Endothelial cell of umbilical vein (primary cell): ENCODE measurements around the gene PYY. TPM values are rescaled to one million over a fixed set of nuclear protein-coding genes. Genes with fewer than 3 reads are reported as not detected.

Experiments
- BruUV-seq: library from RNA; stranded (reverse); fragments of 400-500 nt; replicated peaks from 2 replicates; lab custom pipeline; 2021; lab: Mats Ljungman, UMichigan
- CTCF ChIA-PET: fragments of 300-600, 350-600 bp; sonication (Branson Sonifier 250); formaldehyde crosslinking; loops from one replicate; lab custom pipeline; 2021; ENCODE audit warnings: antibody characterized with exemption, inconsistent platforms; lab: Charles Lee
- POLR2A ChIA-PET: fragments of 300-600, 350-600 bp; sonication (Branson Sonifier 250); formaldehyde crosslinking; loops from one replicate; lab custom pipeline; 2021; ENCODE audit warnings: antibody characterized with exemption, inconsistent platforms; lab: Charles Lee
- DNase-seq: peaks from one replicate; pipeline ENCODE4 v3.0.0-alpha.2; 2011; ENCODE audit warnings: low read depth, low spot score
- FAIRE-seq: peaks from 2 replicates; lab custom pipeline; 2011; peaks lifted over from hg19 to GRCh38; lab: Jason Lieb, UNC
- H2AFZ ChIP-seq: 2 replicates; pipeline ENCODE4 v1.6.0; 2012; ENCODE audit warnings: low read depth, low read length, control low read depth, inconsistent platforms
- H3K27ac ChIP-seq: 2 replicates; pipeline ENCODE4 v1.5.1; 2011; ENCODE audit warnings: low read depth, mild to moderate bottlenecking, control low read depth, low read length, moderate library complexity; ENCODE audit not compliant: insufficient read depth
- H3K27me3 ChIP-seq, 2 experiments: 2 replicates each; pipeline versions ENCODE4 v1.6.0 to v1.6.1; 2011; ENCODE audit warnings: low read length in 2 of 2, mixed read lengths in 1 of 2; ENCODE audit not compliant: control insufficient read depth in 2 of 2, insufficient read depth in 2 of 2
- H3K36me3 ChIP-seq, 2 experiments: 2 replicates in 1 of 2; 3 replicates in 1 of 2; pipeline ENCODE4 v1.5.1; 2011; ENCODE audit warnings: low read length in 2 of 2, mild to moderate bottlenecking in 1 of 2, moderate library complexity in 1 of 2; ENCODE audit not compliant: control insufficient read depth in 2 of 2, insufficient read depth in 2 of 2; ENCODE audit errors: extremely low read depth in 1 of 2
- H3K4me1 ChIP-seq: 3 replicates; pipeline ENCODE4 v1.5.1; 2011; ENCODE audit warnings: mild to moderate bottlenecking, low read length; ENCODE audit not compliant: control insufficient read depth, insufficient read depth; ENCODE audit errors: extremely low read depth
- H3K4me2 ChIP-seq: 2 replicates; pipeline ENCODE4 v1.6.1; 2011; ENCODE audit warnings: low read length, control low read depth, mixed read lengths; ENCODE audit not compliant: insufficient read depth
- H3K4me3 ChIP-seq, 3 experiments: fragments of 200-600 bp in 1 of 3; sonication (generic), shearing (Covaris generic) in 1 of 3; replicated peaks in 1 of 3; 2 replicates each; pipeline ENCODE4 v1.5.1; 2011 to 2016; ENCODE audit warnings: control low read depth in 3 of 3, low read length in 3 of 3, mild to moderate bottlenecking in 2 of 3, inconsistent platforms in 1 of 3, low read depth in 1 of 3, moderate library complexity in 1 of 3; ENCODE audit not compliant: insufficient read depth in 1 of 3
- H3K79me2 ChIP-seq: 2 replicates; pipeline ENCODE4 v1.6.0; 2012; ENCODE audit warnings: low read length, inconsistent platforms; ENCODE audit not compliant: control insufficient read depth, insufficient read depth
- H3K9ac ChIP-seq: replicated peaks from 2 replicates; pipeline ENCODE3; 2011; ENCODE audit warnings: low read length, control low read depth; ENCODE audit not compliant: insufficient read depth; ENCODE audit errors: extremely low read depth
- H3K9me1 ChIP-seq: replicated peaks from 3 replicates; pipeline ENCODE4 v1.6.0; 2011; ENCODE audit warnings: mild to moderate bottlenecking, low read length; ENCODE audit not compliant: control insufficient read depth, insufficient read depth; ENCODE audit errors: extremely low read depth
- H3K9me3 ChIP-seq: replicated peaks from 2 replicates; pipeline ENCODE4 v1.5.1; 2012; ENCODE audit warnings: low read length, inconsistent platforms; ENCODE audit not compliant: control insufficient read depth, insufficient read depth
- H4K20me1 ChIP-seq: replicated peaks from 2 replicates; pipeline ENCODE3; 2011; ENCODE audit warnings: mild to moderate bottlenecking, low read length; ENCODE audit not compliant: control insufficient read depth, insufficient read depth; ENCODE audit errors: extremely low read depth
- CTCF ChIP-seq, 2 donors: IDR thresholded peaks; 1 replicate in 1 of 2; 2 replicates in 1 of 2; pipeline ENCODE4 v1.5.1; 2011; ENCODE audit warnings: low read length in 2 of 2, mild to moderate bottlenecking in 2 of 2, moderate library complexity in 2 of 2, control low read depth in 1 of 2, inconsistent platforms in 1 of 2, low read depth in 1 of 2; ENCODE audit not compliant: insufficient read depth in 1 of 2; ENCODE audit errors: extremely low read depth in 1 of 2
- JUN ChIP-seq: IDR thresholded peaks from 2 replicates; pipeline ENCODE4 v1.6.1; 2011; ENCODE audit warnings: borderline replicate concordance, low read depth; ENCODE audit not compliant: insufficient read length, insufficient read depth
- MYC ChIP-seq: IDR thresholded peaks from one replicate; pipeline ENCODE4 v1.6.1; 2011; ENCODE audit warnings: mild to moderate bottlenecking, low read depth, low read length
- POLR2A ChIP-seq: IDR thresholded peaks from 2 replicates; pipeline ENCODE4 v1.6.1; 2012; ENCODE audit warnings: low read depth, mild to moderate bottlenecking, control low read depth, low read length
- POLR2AphosphoS5 ChIP-seq: IDR thresholded peaks from 2 replicates; pipeline ENCODE4 v1.6.1; 2012; ENCODE audit warnings: low read depth, mild to moderate bottlenecking, control low read depth, low read length, moderate library complexity; ENCODE audit not compliant: insufficient read depth
- dilution Hi-C: fragments of 300-500 bp; cut with MboI; formaldehyde crosslinking; loops from one replicate; pipeline ENCODE4 v1.15.0; 2019; ENCODE audit warnings: low sequenced_read_pairs; ENCODE audit not compliant: extremely low pct_ligation_motif_present
- intact Hi-C: fragments of 100-400 bp; cut with micrococcal nuclease; formaldehyde crosslinking; loops from one replicate; pipeline ENCODE4 v1.10.0; 2022
- polyA plus RNA-seq, 4 experiments: library from polyadenylated mRNA; depleted of rRNA in 3 of 4; stranded (reverse) in 3 of 4; unstranded in 1 of 4; fragments of >200 nt; gene quantifications; 2 replicates each; pipeline versions ENCODE4 v1.2.1 to v1.2.3, GENCODE V29; 2011 to 2012; ENCODE audit warnings: missing spikeins in 1 of 4
- total RNA-seq: library from RNA; stranded (reverse); gene quantifications from 2 replicates; pipeline ENCODE4 v1.2.3, GENCODE V29; 2021

The PYY gene
- total and polyA plus RNA-seq, 2 donors (not counting 3 experiments of a cell fraction or from before 2014, with no cell fraction given): not detected

GRCh38 chr17:43907998-43908721, 45.6 kb downstream of the PYY start:
- BruUV-seq: no TSS peak
- Histone ChIP-seq H3K4me1 (peaks cover 3% of the 10 kb centered on the region), H4K20me1 (no peaks in the 10 kb centered on the region), H3K9me3 (no peaks in the 10 kb centered on the region), H3K4me3 (no peak overlapping the region), H3K9me1 (no peaks in the 10 kb centered on the region), H2AFZ (no peak overlapping the region), H3K27ac (no peak overlapping the region), H3K79me2 (no peaks in the 10 kb centered on the region), H3K9ac (no peak overlapping the region), H3K36me3 (no peaks in the 10 kb centered on the region), H3K4me2 (peak overlapping the region; percentile 23), H3K27me3 (peaks cover 45 to 51% of the 10 kb centered on the region in 2 experiments)
- ChIA-PET POLR2A (no interaction called here), CTCF (interaction anchor here (1.3 to 3.3 kb wide), 8 partner anchors 8 to 261 kb away, joined by 3 to 37 read pairs (median 11); partner anchors contain the start of gene CD300LG)
- TF ChIP-seq MYC: no peak
- no peak for TF ChIP-seq CTCF (IDR thresholded peaks at IDR 0.05; ENCODE audit: extremely low read depth in 1 of 2, insufficient read depth in 1 of 2, low read depth in 1 of 2, low read length in 2 of 2)
- TF ChIP-seq POLR2A: no peak
- no peak for TF ChIP-seq JUN
- no peak for TF ChIP-seq POLR2AphosphoS5
- intact Hi-C loops (no loop called here), dilution Hi-C loops (no loop called here)
- FAIRE-seq: peak; percentile 31
- DNase-seq: no peak
